HEK293T (cell line): ENCODE results near the gene ASPRV1.

Experiments
- CTCF ChIA-PET: fragments of 350-600 bp; formaldehyde crosslinking; extraction: SDS; loops from one replicate; lab custom pipeline; 2021; ENCODE audit warnings: antibody characterized with exemption, inconsistent platforms; lab: Yijun Ruan, JAX
- POLR2A ChIA-PET: fragments of 350-600 bp; formaldehyde crosslinking; extraction: SDS; loops from one replicate; lab custom pipeline; 2020; ENCODE audit warnings: antibody characterized with exemption, inconsistent platforms; lab: Yijun Ruan, JAX
- DNase-seq: peaks from one replicate; pipeline ENCODE4 v3.0.0; 2012; ENCODE audit warnings: mixed read lengths; ENCODE audit errors: extremely low spot score
- ARNT ChIP-seq: fragments of 450-650 bp; IDR thresholded peaks from 2 replicates; pipeline ENCODE4 v1.6.1; 2017; ENCODE audit warnings: mild to moderate bottlenecking
- BHLHE40 ChIP-seq: fragments of 450-650 bp; IDR thresholded peaks from 2 replicates; pipeline ENCODE4 v1.6.1; 2016; ENCODE audit warnings: mild to moderate bottlenecking, moderate library complexity, borderline replicate concordance
- CTBP1 ChIP-seq: fragments of 450-650 bp; IDR thresholded peaks from 2 replicates; pipeline ENCODE4 v1.6.1; 2016; ENCODE audit warnings: borderline replicate concordance
- ELF4 ChIP-seq: fragments of 450-650 bp; IDR thresholded peaks from 2 replicates; pipeline ENCODE4 v1.6.1; 2017; ENCODE audit warnings: antibody characterized with exemption
- FOXA1 ChIP-seq: fragments of 450-650 bp; IDR thresholded peaks from 2 replicates; pipeline ENCODE4 v1.6.1; 2016; ENCODE audit warnings: mild to moderate bottlenecking
- FOXK2 ChIP-seq: fragments of 450-650 bp; IDR thresholded peaks from 2 replicates; pipeline ENCODE4 v1.6.1; 2016; ENCODE audit warnings: mild to moderate bottlenecking
- FOXM1 ChIP-seq: fragments of 450-650 bp; IDR thresholded peaks from 2 replicates; pipeline ENCODE4 v1.6.1; 2017; ENCODE audit warnings: mild to moderate bottlenecking, borderline replicate concordance
- HDGF ChIP-seq: fragments of 450-650 bp; IDR thresholded peaks from 2 replicates; pipeline ENCODE4 v1.6.1; 2017; ENCODE audit warnings: antibody characterized with exemption, borderline replicate concordance
- L3MBTL2 ChIP-seq: fragments of 450-650 bp; conservative IDR thresholded peaks from 2 replicates; pipeline ENCODE4 v1.6.1; 2016; ENCODE audit warnings: mild to moderate bottlenecking
- LEF1 ChIP-seq: fragments of 450-650 bp; IDR thresholded peaks from 2 replicates; pipeline ENCODE4 v1.6.1; 2017; ENCODE audit warnings: mild to moderate bottlenecking, borderline replicate concordance
- NFRKB ChIP-seq: fragments of 450-650 bp; IDR thresholded peaks from 2 replicates; pipeline ENCODE4 v1.6.1; 2016; ENCODE audit warnings: mild to moderate bottlenecking, moderate library complexity
- PKNOX1 ChIP-seq: fragments of 450-650 bp; IDR thresholded peaks from 2 replicates; pipeline ENCODE4 v1.6.1; 2016
- SP1 ChIP-seq: fragments of 450-650 bp; IDR thresholded peaks from 2 replicates; pipeline ENCODE4 v1.6.1; 2017
- SUZ12 ChIP-seq: fragments of 450-650 bp; IDR thresholded peaks from 2 replicates; pipeline ENCODE4 v1.6.1; 2016; ENCODE audit warnings: mild to moderate bottlenecking
- TARDBP ChIP-seq: fragments of 450-650 bp; IDR thresholded peaks from 2 replicates; pipeline ENCODE4 v1.6.1; 2016
- ZNF384 ChIP-seq: fragments of 450-650 bp; IDR thresholded peaks from 2 replicates; pipeline ENCODE4 v1.6.1; 2016

The ASPRV1 gene

GRCh38 chr2:69997015-69997830, 35.8 kb upstream of the ASPRV1 start:
- TF ChIP-seq BHLHE40, result no peak
- TF ChIP-seq PKNOX1, result no peak
- no peak for TF ChIP-seq CTBP1
- no peak for TF ChIP-seq ELF4
- TF ChIP-seq SUZ12, result no peak
- no peak for TF ChIP-seq ARNT
- TF ChIP-seq SP1, result no peak
- TF ChIP-seq NFRKB, result no peak
- TF ChIP-seq LEF1, result no peak
- TF ChIP-seq ZNF384, result no peak
- TF ChIP-seq HDGF, result no peak
- no peak for TF ChIP-seq L3MBTL2
- no peak for TF ChIP-seq FOXM1
- no peak for TF ChIP-seq TARDBP
- TF ChIP-seq FOXK2, result no peak
- ChIA-PET CTCF (no interaction called here), POLR2A (no interaction called here)
- no peak for DNase-seq

GRCh38 chr2:69995511-69995910, 34.1 kb upstream of the ASPRV1 start:
- no peak for DNase-seq
- TF ChIP-seq ZNF384, result no peak
- no peak for TF ChIP-seq NFRKB
- TF ChIP-seq SUZ12, result no peak
- no peak for TF ChIP-seq SP1
- no peak for TF ChIP-seq L3MBTL2
- no peak for TF ChIP-seq ELF4
- TF ChIP-seq BHLHE40, result no peak
- no peak for TF ChIP-seq FOXM1
- TF ChIP-seq FOXA1, result no peak
- no peak for TF ChIP-seq ARNT
- TF ChIP-seq HDGF, result no peak
- TF ChIP-seq FOXK2, result no peak
- TF ChIP-seq TARDBP, result no peak
- no peak for TF ChIP-seq CTBP1
- TF ChIP-seq LEF1, result no peak
- ChIA-PET POLR2A (no interaction called here), CTCF (interaction anchor here (0.6 kb wide), 1 partner anchor 177 kb away, joined by 3 read pairs; no protein-coding TSS in a partner anchor)

GRCh38 chr2:69994166-69994565, 32.7 kb upstream of the ASPRV1 start:
- DNase-seq, result no peak
- ChIA-PET CTCF (no interaction called here), POLR2A (no interaction called here)
- TF ChIP-seq TARDBP (no peak), FOXA1 (no peak), BHLHE40 (no peak), SP1 (no peak), ELF4 (no peak), CTBP1 (no peak), L3MBTL2 (no peak), LEF1 (no peak), FOXK2 (no peak), ZNF384 (no peak), FOXM1 (no peak), ARNT (no peak), HDGF (no peak), PKNOX1 (no peak), SUZ12 (no peak), NFRKB (no peak)

GRCh38 chr2:69993708-69994107, 32.3 kb upstream of the ASPRV1 start:
- ChIA-PET CTCF (no interaction called here), POLR2A (no interaction called here)
- no peak for DNase-seq
- TF ChIP-seq SUZ12 (no peak), LEF1 (no peak), NFRKB (no peak), HDGF (no peak), CTBP1 (no peak)

- TF ChIP-seq SUZ12 (no peak), ZNF384 (no peak), SP1 (no peak)
- POLR2A ChIA-PET, result no interaction called here
- no peak for DNase-seq
- CTCF ChIA-PET, result interaction anchor here (0.7 kb wide), 1 partner anchor 71 kb away, joined by 3 read pairs; no protein-coding TSS in a partner anchor
Measured at GRCh38 chr2:69993048-69993565, 31.7 kb upstream of the ASPRV1 start.

GRCh38 chr2:69992310-69993047, 31.0 kb upstream of the ASPRV1 start:
- DNase-seq, result no peak
- POLR2A ChIA-PET, result no interaction called here
- CTCF ChIA-PET, result interaction anchor here (0.7 kb wide), 1 partner anchor 71 kb away, joined by 3 read pairs; no protein-coding TSS in a partner anchor
- TF ChIP-seq TARDBP (no peak), SUZ12 (no peak), FOXA1 (no peak), ARNT (no peak), HDGF (no peak), ELF4 (no peak), SP1 (no peak), FOXK2 (no peak), BHLHE40 (no peak), LEF1 (no peak), NFRKB (no peak), PKNOX1 (no peak)
